SK-N-SH treated with all-trans-retinoic acid at 6 μM for 48 hours (cell line): ENCODE measurements around the gene OTUD5.

Source experiments
- ATAC-seq: fragments of 200-7000 bp; cut with Tn5 transposase; 3 replicates; pipeline ENCODE4 v1.9.1; 2020; ENCODE audit warnings: mild to moderate bottlenecking, moderate library complexity
- BACH2 ChIP-seq: fragments of 250-450 bp; sonication (Bioruptor Pico); IDR thresholded peaks from 2 replicates; pipeline ENCODE4 v1.9.0; 2021; ENCODE audit warnings: mild to moderate bottlenecking, borderline replicate concordance
- CREB5 ChIP-seq: fragments of 250-450 bp; sonication (Bioruptor Pico); IDR thresholded peaks from 2 replicates; pipeline ENCODE4 v1.5.1; 2020; ENCODE audit warnings: low read depth, mild to moderate bottlenecking, moderate library complexity
- CSDC2 ChIP-seq: fragments of 250-450 bp; sonication (Bioruptor Pico); IDR thresholded peaks from 2 replicates; pipeline ENCODE4 v1.5.0; 2020; ENCODE audit warnings: mild to moderate bottlenecking, moderate library complexity
- CSRNP3 ChIP-seq: fragments of 250-450 bp; sonication (Bioruptor Pico); IDR thresholded peaks from 2 replicates; pipeline ENCODE4 v1.5.1; 2021; ENCODE audit warnings: mild to moderate bottlenecking, moderate library complexity
- ESRRG ChIP-seq: fragments of 250-450 bp; sonication (Bioruptor Pico); IDR thresholded peaks from 2 replicates; pipeline ENCODE4 v1.6.1; 2021; ENCODE audit warnings: mild to moderate bottlenecking
- ISL1 ChIP-seq: fragments of 250-450 bp; sonication (Bioruptor Pico); IDR thresholded peaks from 2 replicates; pipeline ENCODE4 v2.1.2; 2022; ENCODE audit warnings: mild to moderate bottlenecking, moderate library complexity
- PPARA ChIP-seq: fragments of 250-450 bp; sonication (Bioruptor Pico); IDR thresholded peaks from 2 replicates; pipeline ENCODE4 v1.5.0; 2020; ENCODE audit warnings: mild to moderate bottlenecking, borderline replicate concordance
- RARB ChIP-seq: fragments of 250-450 bp; sonication (Bioruptor Pico); IDR thresholded peaks from 2 replicates; pipeline ENCODE4 v1.8.0; 2021; ENCODE audit warnings: mild to moderate bottlenecking, moderate library complexity
- SNAI2 ChIP-seq: fragments of 250-450 bp; sonication (Bioruptor Pico); IDR thresholded peaks from 2 replicates; pipeline ENCODE4 v1.5.0; 2020; ENCODE audit warnings: mild to moderate bottlenecking, moderate library complexity
- TCF4 ChIP-seq: fragments of 250-450 bp; sonication (Bioruptor Pico); IDR thresholded peaks from 2 replicates; pipeline ENCODE4 v1.8.0; 2021; ENCODE audit warnings: mild to moderate bottlenecking, moderate library complexity, borderline replicate concordance
- ZC3H10 ChIP-seq: fragments of 250-450 bp; sonication (Bioruptor Pico); IDR thresholded peaks from 2 replicates; pipeline ENCODE4 v1.5.1; 2021; ENCODE audit warnings: mild to moderate bottlenecking, moderate library complexity
- ZFP3 ChIP-seq: fragments of 250-450 bp; sonication (Bioruptor Pico); IDR thresholded peaks from 2 replicates; pipeline ENCODE4 v1.5.0; 2020; ENCODE audit warnings: mild to moderate bottlenecking, moderate library complexity
- ZFP30 ChIP-seq: fragments of 450-650 bp; formaldehyde crosslinking; IDR thresholded peaks from 2 replicates; pipeline ENCODE4 v1.5.0; 2022; ENCODE audit warnings: mild to moderate bottlenecking, moderate library complexity
- ZNF565 ChIP-seq: fragments of 450-650 bp; formaldehyde crosslinking; conservative IDR thresholded peaks from 2 replicates; pipeline ENCODE4 v1.5.0; 2020; ENCODE audit warnings: low read depth, mild to moderate bottlenecking, moderate library complexity
- ZNF70 ChIP-seq: fragments of 450-650 bp; formaldehyde crosslinking; IDR thresholded peaks from 2 replicates; pipeline ENCODE4 v1.5.0; 2020; ENCODE audit warnings: mild to moderate bottlenecking, moderate library complexity
- ZNF8 ChIP-seq: fragments of 450-650 bp; formaldehyde crosslinking; IDR thresholded peaks from 2 replicates; pipeline ENCODE4 v1.5.0; 2020; ENCODE audit warnings: mild to moderate bottlenecking, moderate library complexity
- TF ChIP-seq, protein P1 (sequence below): fragments of 250-450 bp; sonication (Bioruptor Pico); IDR thresholded peaks from 2 replicates; pipeline ENCODE4 v1.8.0; 2021; ENCODE audit warnings: low read depth, mild to moderate bottlenecking, moderate library complexity, borderline replicate concordance
- TF ChIP-seq, protein P2 (sequence below): fragments of 250-450 bp; sonication (Bioruptor Pico); IDR thresholded peaks from 2 replicates; pipeline ENCODE4 v1.8.0; 2020; ENCODE audit warnings: mild to moderate bottlenecking, moderate library complexity, borderline replicate concordance
- TF ChIP-seq, protein P3 (sequence below): fragments of 250-450 bp; sonication (Bioruptor Pico); IDR thresholded peaks from 2 replicates; pipeline ENCODE4 v1.5.0; 2020; ENCODE audit warnings: mild to moderate bottlenecking, moderate library complexity

The OTUD5 gene

GRCh38 chrX:48896611-48897011 is 60.8 kb downstream of the OTUD5 start:
- TF ChIP-seq RARB (CRISPR knock-in tag) (no peak), ZFP30 (no peak)
- ATAC-seq = no peak

DNA sequence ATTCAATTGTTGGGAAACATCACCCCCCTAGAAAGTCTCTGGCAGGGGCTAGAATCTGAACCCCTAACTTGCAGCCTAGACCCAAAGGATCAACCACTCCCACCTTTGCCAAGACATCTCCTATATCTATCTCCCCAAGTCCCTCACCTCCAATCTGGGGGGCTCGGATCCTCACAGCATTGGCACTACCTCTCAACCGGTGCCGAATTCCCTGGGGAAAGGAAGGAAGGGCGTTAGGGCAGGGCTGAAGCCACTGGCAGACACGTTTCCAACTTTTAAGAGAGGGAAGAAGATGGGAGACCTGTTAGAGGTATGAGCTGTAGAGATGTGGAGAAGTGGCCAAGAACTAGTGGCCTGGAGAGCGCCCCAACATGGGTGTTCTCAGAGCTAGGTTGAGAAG is 62.5 kb downstream of the OTUD5 start:
- TF ChIP-seq ZNF70 (CRISPR knock-in tag) = no peak
- TF ChIP-seq, protein P1, sequence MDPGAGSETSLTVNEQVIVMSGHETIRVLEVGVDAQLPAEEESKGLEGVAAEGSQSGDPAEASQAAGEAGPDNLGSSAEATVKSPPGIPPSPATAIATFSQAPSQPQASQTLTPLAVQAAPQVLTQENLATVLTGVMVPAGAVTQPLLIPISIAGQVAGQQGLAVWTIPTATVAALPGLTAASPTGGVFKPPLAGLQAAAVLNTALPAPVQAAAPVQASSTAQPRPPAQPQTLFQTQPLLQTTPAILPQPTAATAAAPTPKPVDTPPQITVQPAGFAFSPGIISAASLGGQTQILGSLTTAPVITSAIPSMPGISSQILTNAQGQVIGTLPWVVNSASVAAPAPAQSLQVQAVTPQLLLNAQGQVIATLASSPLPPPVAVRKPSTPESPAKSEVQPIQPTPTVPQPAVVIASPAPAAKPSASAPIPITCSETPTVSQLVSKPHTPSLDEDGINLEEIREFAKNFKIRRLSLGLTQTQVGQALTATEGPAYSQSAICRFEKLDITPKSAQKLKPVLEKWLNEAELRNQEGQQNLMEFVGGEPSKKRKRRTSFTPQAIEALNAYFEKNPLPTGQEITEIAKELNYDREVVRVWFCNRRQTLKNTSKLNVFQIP (CRISPR knock-in tag) = no peak
- TF ChIP-seq CREB5 = no peak
- TF ChIP-seq ZC3H10 (CRISPR knock-in tag) = no peak
- no peak for ATAC-seq

DNA sequence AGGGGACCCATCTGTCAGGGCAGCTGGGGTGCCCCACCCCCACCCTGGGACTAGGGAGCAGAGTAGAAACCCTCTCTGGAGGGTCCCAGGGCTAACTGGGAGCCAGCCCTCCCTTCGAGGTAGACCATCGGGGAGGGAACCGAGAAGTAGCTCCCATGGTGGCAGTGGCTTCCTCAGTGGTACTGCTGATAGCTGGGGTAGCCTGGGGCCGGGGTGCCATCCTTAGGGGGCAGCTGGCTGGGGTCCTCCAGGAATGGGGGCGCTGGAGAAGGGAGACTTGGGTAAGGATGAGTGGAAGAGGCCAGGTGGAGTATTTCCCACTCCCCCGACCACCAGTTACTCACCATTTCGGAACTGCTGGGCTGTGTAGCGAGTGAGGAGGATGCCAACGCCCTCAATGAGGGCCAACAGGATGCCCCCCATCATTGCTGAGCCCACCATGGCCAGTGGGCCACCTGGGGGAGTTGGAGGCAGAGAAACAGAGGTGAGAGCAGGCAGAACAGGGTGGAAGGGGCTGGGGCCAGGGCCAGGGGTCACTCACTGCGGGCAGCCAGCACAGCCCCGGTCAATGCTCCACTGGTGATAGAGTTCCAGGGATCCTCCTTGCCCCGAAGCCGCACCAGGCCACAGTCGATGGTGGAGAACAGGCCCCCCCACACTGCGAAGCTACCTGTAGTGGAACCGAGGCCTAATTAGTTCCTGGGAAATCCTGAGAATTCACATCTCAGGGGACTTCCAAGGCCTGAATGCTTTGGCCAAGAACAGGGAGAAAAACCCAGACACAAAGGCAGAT is 63.7 kb downstream of the OTUD5 start:
- ATAC-seq = no peak
- TF ChIP-seq, protein P2, sequence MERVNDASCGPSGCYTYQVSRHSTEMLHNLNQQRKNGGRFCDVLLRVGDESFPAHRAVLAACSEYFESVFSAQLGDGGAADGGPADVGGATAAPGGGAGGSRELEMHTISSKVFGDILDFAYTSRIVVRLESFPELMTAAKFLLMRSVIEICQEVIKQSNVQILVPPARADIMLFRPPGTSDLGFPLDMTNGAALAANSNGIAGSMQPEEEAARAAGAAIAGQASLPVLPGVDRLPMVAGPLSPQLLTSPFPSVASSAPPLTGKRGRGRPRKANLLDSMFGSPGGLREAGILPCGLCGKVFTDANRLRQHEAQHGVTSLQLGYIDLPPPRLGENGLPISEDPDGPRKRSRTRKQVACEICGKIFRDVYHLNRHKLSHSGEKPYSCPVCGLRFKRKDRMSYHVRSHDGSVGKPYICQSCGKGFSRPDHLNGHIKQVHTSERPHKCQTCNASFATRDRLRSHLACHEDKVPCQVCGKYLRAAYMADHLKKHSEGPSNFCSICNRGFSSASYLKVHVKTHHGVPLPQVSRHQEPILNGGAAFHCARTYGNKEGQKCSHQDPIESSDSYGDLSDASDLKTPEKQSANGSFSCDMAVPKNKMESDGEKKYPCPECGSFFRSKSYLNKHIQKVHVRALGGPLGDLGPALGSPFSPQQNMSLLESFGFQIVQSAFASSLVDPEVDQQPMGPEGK = no peak
- TF ChIP-seq TCF4 (no peak), ZC3H10 (CRISPR knock-in tag) (no peak), SNAI2 (CRISPR knock-in tag) (no peak), CREB5 (no peak), ESRRG (CRISPR knock-in tag) (no peak), PPARA (CRISPR knock-in tag) (no peak), CSRNP3 (CRISPR knock-in tag) (no peak), ZFP30 (no peak), CSDC2 (CRISPR knock-in tag) (no peak)

DNA sequence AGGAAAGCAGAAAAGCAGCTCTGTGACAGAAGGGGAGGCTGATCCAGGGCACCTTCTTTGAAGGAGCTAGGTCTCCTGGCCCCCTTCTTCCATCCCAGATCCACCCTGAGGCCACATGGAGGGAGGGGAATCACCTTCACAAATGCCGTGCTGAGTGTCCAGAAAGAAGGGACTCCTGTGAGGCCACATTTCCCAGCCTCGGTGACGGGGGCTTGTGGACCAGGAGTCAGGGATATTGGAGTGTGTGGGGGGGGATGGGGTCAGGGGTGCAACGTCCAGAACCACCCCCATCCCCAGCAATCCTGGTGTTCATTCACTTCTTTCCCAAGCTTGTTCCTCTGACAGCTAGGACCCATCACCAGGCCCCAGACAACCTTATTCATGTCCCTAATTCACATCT is 64.5 kb downstream of the OTUD5 start:
- ATAC-seq = no peak
- TF ChIP-seq, protein P1 (CRISPR knock-in tag) = no peak
- TF ChIP-seq ZNF8 (CRISPR knock-in tag) (no peak), ZNF565 (CRISPR knock-in tag) (no peak), BACH2 (CRISPR knock-in tag) (no peak), ZFP3 (no peak), CSRNP3 (CRISPR knock-in tag) (no peak), PPARA (CRISPR knock-in tag) (no peak), ESRRG (CRISPR knock-in tag) (no peak), SNAI2 (CRISPR knock-in tag) (no peak), TCF4 (no peak), CSDC2 (CRISPR knock-in tag) (no peak), ISL1 (CRISPR knock-in tag) (no peak), ZC3H10 (CRISPR knock-in tag) (no peak), ZNF70 (CRISPR knock-in tag) (no peak)
- TF ChIP-seq, protein P3, sequence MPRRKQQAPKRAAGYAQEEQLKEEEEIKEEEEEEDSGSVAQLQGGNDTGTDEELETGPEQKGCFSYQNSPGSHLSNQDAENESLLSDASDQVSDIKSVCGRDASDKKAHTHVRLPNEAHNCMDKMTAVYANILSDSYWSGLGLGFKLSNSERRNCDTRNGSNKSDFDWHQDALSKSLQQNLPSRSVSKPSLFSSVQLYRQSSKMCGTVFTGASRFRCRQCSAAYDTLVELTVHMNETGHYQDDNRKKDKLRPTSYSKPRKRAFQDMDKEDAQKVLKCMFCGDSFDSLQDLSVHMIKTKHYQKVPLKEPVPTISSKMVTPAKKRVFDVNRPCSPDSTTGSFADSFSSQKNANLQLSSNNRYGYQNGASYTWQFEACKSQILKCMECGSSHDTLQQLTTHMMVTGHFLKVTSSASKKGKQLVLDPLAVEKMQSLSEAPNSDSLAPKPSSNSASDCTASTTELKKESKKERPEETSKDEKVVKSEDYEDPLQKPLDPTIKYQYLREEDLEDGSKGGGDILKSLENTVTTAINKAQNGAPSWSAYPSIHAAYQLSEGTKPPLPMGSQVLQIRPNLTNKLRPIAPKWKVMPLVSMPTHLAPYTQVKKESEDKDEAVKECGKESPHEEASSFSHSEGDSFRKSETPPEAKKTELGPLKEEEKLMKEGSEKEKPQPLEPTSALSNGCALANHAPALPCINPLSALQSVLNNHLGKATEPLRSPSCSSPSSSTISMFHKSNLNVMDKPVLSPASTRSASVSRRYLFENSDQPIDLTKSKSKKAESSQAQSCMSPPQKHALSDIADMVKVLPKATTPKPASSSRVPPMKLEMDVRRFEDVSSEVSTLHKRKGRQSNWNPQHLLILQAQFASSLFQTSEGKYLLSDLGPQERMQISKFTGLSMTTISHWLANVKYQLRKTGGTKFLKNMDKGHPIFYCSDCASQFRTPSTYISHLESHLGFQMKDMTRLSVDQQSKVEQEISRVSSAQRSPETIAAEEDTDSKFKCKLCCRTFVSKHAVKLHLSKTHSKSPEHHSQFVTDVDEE (CRISPR knock-in tag) = no peak
